ENCODE measurements around the gene LCE3D.
"Not testable (repeated sequence)": the region's sequence is repeated elsewhere in the genome, so short reads cannot be mapped to it uniquely, and the experiment has no call there.

Gene LCE3D

GRCh38 chr1:152580433-152580832 is at the start of gene LCE3D:
Gene LCE3D, minus strand, starts transcription at chr1:152580516. Its CDS starts 580 bp downstream, at chr1:152579936.
- DNase-seq (ENCODE audit: low read depth): no peak

GRCh38 chr1:152626744-152627143 is 46.4 kb upstream of the LCE3D start:
- DNase-seq (ENCODE audit: low read depth): no peak

- DNase-seq (ENCODE audit: low read depth): no peak
Measured at GRCh38 chr1:152623203-152623844, 43.0 kb upstream of the LCE3D start.

- DNase-seq (ENCODE audit: low read depth): no peak
Measured at GRCh38 chr1:152622803-152623202, 42.5 kb upstream of the LCE3D start, which contains the start of gene LCE3A. Gene LCE3A, minus strand, starts transcription at chr1:152623103. Its CDS starts 0 bp downstream, at chr1:152623103.

GRCh38 chr1:152621993-152622392 is 41.7 kb upstream of the LCE3D start:
- DNase-seq (ENCODE audit: low read depth): no peak

GRCh38 chr1:152613511-152613910 is 33.2 kb upstream of the LCE3D start, which contains the start of gene LCE3B:
Gene LCE3B, plus strand, starts transcription at chr1:152613811. Its CDS starts 0 bp downstream, at chr1:152613811.
- no peak for DNase-seq (ENCODE audit: low read depth)

GRCh38 chr1:152599934-152600333 is 19.6 kb upstream of the LCE3D start, which contains the start of gene LCE3C:
Gene LCE3C, plus strand, starts transcription at chr1:152600234. Its CDS starts 498 bp downstream, at chr1:152600732.
- DNase-seq (ENCODE audit: low read depth): no peak

GRCh38 chr1:152596986-152597385 is 16.7 kb upstream of the LCE3D start:
- no peak for DNase-seq (ENCODE audit: low read depth)

GRCh38 chr1:152585586-152585985 is 5.3 kb upstream of the LCE3D start:
- no peak for DNase-seq (ENCODE audit: low read depth)

- DNase-seq (ENCODE audit: low read depth): no peak
Measured at GRCh38 chr1:152582647-152583046, 2.3 kb upstream of the LCE3D start.

GRCh38 chr1:152579526-152579925 is 790 bp downstream of the LCE3D start:
- not testable (repeated sequence) for DNase-seq (ENCODE audit: low read depth)

- no peak for DNase-seq (ENCODE audit: low read depth)
Measured at GRCh38 chr1:152577168-152577567, 3.1 kb downstream of the LCE3D start.

- DNase-seq (ENCODE audit: low read depth): no peak
Measured at GRCh38 chr1:152566681-152567080, 13.6 kb downstream of the LCE3D start, which contains the start of gene LCE3E. Gene LCE3E, minus strand, starts transcription at chr1:152566780. Its CDS starts 572 bp downstream, at chr1:152566208.

GRCh38 chr1:152565535-152566215 is 14.6 kb downstream of the LCE3D start:
- DNase-seq (ENCODE audit: low read depth): no peak

- DNase-seq (ENCODE audit: low read depth): no peak
Measured at GRCh38 chr1:152565115-152565514, 15.2 kb downstream of the LCE3D start.

GRCh38 chr1:152548358-152548757 is 32.0 kb downstream of the LCE3D start:
- DNase-seq (ENCODE audit: low read depth): not testable (repeated sequence)

- no peak for DNase-seq (ENCODE audit: low read depth)
Measured at GRCh38 chr1:152546704-152547103, 33.6 kb downstream of the LCE3D start.

- DNase-seq (ENCODE audit: low read depth): no peak
Measured at GRCh38 chr1:152543820-152544219, 36.5 kb downstream of the LCE3D start.

- DNase-seq (ENCODE audit: low read depth): no peak
Measured at GRCh38 chr1:152539901-152540300, 40.4 kb downstream of the LCE3D start.

GRCh38 chr1:152537496-152537895 is 42.8 kb downstream of the LCE3D start:
- DNase-seq (ENCODE audit: low read depth): no peak

- no peak for DNase-seq (ENCODE audit: low read depth)
Measured at GRCh38 chr1:152535774-152536173, 44.5 kb downstream of the LCE3D start.

GRCh38 chr1:152533327-152533938 is 46.9 kb downstream of the LCE3D start:
- DNase-seq (ENCODE audit: low read depth): no peak

Data from stimulated activated CD8-positive, alpha-beta memory T cell treated with anti-CD3 and anti-CD28 coated beads, Interleukin-15, amount 100 ng/mL, for 24 hours (primary cell).